HK-2 (cell line): ENCODE measurements around the gene NCAPH2.

Experiments used
- DNase-seq: peaks from one replicate; pipeline ENCODE4 v3.0.0-alpha.2; 2018; ENCODE audit not compliant: unreplicated experiment

The NCAPH2 gene

DNA sequence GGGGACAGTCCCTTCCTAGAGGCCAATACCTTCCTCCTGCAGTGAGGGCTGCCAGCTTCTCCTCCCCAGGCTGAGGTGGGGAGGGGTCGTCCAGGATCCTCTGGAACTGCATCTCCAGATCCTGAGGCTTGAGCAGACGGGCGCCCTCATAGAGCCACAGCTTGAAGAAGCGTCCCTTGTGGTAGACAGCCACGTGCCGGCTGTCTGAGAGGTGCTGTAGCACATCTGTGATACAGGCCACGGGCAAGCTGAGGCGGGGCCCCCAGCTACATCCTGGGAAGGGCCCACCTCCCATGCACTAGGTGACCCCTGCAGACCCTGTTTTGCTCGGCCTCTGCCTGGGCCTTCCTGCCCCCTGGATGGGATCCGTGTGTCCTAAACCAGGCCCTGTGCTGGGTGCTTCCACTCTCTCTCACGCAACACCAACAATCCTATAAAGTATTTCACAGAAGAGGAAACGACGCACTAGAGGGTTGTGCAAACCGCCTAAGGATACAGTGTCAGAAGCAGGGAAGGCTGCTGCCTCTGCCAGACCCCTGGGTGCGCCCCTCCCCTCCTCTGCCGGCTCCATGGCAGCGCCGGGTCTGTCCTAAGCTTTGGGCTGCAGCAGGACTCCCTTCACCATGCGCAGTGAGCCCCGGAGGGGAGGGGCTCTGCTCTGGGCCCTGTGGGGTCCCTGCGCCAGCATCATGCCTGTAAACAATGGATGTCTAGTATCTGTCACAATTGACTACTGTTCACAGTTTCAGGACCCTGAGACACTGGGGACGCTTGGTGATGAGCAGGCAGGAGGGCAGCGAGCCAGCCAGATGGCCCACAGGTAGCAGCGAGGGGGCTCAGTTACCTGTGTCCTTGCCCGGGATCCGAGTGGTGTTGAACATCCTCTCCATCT lies 65.7 kb downstream of the NCAPH2 start:
- DNase-seq = no peak

DNA sequence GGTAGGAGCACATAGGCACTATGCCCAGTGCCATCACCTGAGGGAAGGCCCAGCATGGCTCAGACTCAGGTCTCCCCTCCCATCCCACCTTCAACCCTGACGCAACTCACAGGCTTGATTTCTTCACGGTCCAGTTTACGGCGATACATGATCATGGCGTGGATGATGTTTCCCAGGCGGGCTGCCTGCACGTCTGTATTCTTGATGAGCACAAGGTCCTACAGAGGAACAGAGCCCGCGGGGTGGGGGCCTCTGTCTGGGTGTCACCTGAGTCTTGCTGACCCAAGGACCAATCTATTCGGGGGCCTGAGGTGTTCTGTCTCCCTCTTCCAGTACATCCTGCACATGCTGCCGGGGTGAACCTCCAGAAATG lies 66.3 kb downstream of the NCAPH2 start:
- DNase-seq = no peak
